Endothelial cell of umbilical vein (primary cell): ENCODE results near the gene RSPO1.

Experiments
- CTCF ChIP-seq, 2 donors: IDR thresholded peaks; 1 replicate in 1 of 2; 2 replicates in 1 of 2; pipeline ENCODE4 v1.5.1; 2011; ENCODE audit warnings: low read length in 2 of 2, mild to moderate bottlenecking in 2 of 2, moderate library complexity in 2 of 2, control low read depth in 1 of 2, inconsistent platforms in 1 of 2, low read depth in 1 of 2; ENCODE audit not compliant: insufficient read depth in 1 of 2; ENCODE audit errors: extremely low read depth in 1 of 2
- EZH2 ChIP-seq: IDR thresholded peaks from 2 replicates; pipeline ENCODE4 v1.6.1; 2012; ENCODE audit warnings: borderline replicate concordance, low read depth, mild to moderate bottlenecking, moderate library complexity, low read length, inconsistent platforms; ENCODE audit not compliant: severe bottlenecking
- JUN ChIP-seq: IDR thresholded peaks from 2 replicates; pipeline ENCODE4 v1.6.1; 2011; ENCODE audit warnings: borderline replicate concordance, low read depth; ENCODE audit not compliant: insufficient read length, insufficient read depth
- POLR2A ChIP-seq: IDR thresholded peaks from 2 replicates; pipeline ENCODE4 v1.6.1; 2012; ENCODE audit warnings: low read depth, mild to moderate bottlenecking, control low read depth, low read length
- POLR2AphosphoS5 ChIP-seq: IDR thresholded peaks from 2 replicates; pipeline ENCODE4 v1.6.1; 2012; ENCODE audit warnings: low read depth, mild to moderate bottlenecking, control low read depth, low read length, moderate library complexity; ENCODE audit not compliant: insufficient read depth
- TF ChIP-seq, protein P1 (sequence below): IDR thresholded peaks from 2 replicates; pipeline ENCODE4 v1.6.1; 2011; ENCODE audit not compliant: insufficient read depth, insufficient read length

GRCh38 chr1:37605061-37605650 lies 29.5 kb downstream of the RSPO1 start:
- no peak for TF ChIP-seq POLR2A
- no peak for TF ChIP-seq POLR2AphosphoS5
- TF ChIP-seq CTCF (IDR thresholded peaks at IDR 0.05; ENCODE audit: extremely low read depth in 1 of 2, insufficient read depth in 1 of 2, low read depth in 1 of 2, low read length in 2 of 2) = no peak
- TF ChIP-seq, protein P1, sequence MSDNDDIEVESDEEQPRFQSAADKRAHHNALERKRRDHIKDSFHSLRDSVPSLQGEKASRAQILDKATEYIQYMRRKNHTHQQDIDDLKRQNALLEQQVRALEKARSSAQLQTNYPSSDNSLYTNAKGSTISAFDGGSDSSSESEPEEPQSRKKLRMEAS = no peak
- no peak for TF ChIP-seq JUN
- no peak for TF ChIP-seq EZH2
